Lower lobe of right lung (tissue), 2 donors: Measurements from ENCODE around the gene TSC22D1. TPM values are rescaled to one million over a fixed set of nuclear protein-coding genes. Genes with fewer than 3 reads are reported as not detected.
"Not testable (repeated sequence)": the region's sequence is repeated elsewhere in the genome, so short reads cannot be mapped to it uniquely, and the experiment has no call there.

Experiments used
- ATAC-seq, 2 donors: fragments of 200-7000 bp; cut with Tn5 transposase; one replicate each; pipeline ENCODE4 v1.9.1; 2020 to 2022; ENCODE audit warnings: mild to moderate bottlenecking in 2 of 2, moderate library complexity in 2 of 2
- DNase-seq: peaks from one replicate; pipeline ENCODE4 v3.0.0-alpha.2; 2020
- H3K27ac ChIP-seq: fragments of 200-600 bp; one replicate; pipeline ENCODE4 v1.8.0; 2022
- H3K27me3 ChIP-seq: fragments of 200-600 bp; one replicate; pipeline ENCODE4 v1.8.0; 2022; ENCODE audit warnings: low read depth
- H3K36me3 ChIP-seq: fragments of 200-600 bp; one replicate; pipeline ENCODE4 v1.8.0; 2022; ENCODE audit warnings: mild to moderate bottlenecking
- H3K4me1 ChIP-seq: fragments of 200-600 bp; one replicate; pipeline ENCODE4 v1.8.0; 2022
- H3K4me3 ChIP-seq: fragments of 200-600 bp; one replicate; pipeline ENCODE4 v1.8.0; 2022; ENCODE audit warnings: mild to moderate bottlenecking
- H3K9me3 ChIP-seq: fragments of 200-600 bp; one replicate; pipeline ENCODE4 v1.8.0; 2022
- intact Hi-C: fragments of 100-400 bp; cut with DNase I; formaldehyde crosslinking; loops from one replicate; pipeline ENCODE4 v1.11.0; 2022
- total RNA-seq: library from RNA; stranded (reverse); fragmentation: NEBNext Ultra II Directional; extraction: Animal tissue kit (Norgen Biotek cat#: 25700); gene quantifications from one replicate; pipeline ENCODE4 v1.2.1, GENCODE V29; 2021
- TF ChIP-seq, protein P1 (sequence below): fragments of 200-600 bp; IDR thresholded peaks from one replicate; pipeline ENCODE4 v1.8.0; 2022; ENCODE audit warnings: antibody characterized with exemption, mild to moderate bottlenecking
- donor health status: DM: no; HTN: yes; CAD: no; lungs with severe emphysema.

The TSC22D1 gene
- total RNA-seq, 1 donor from 2014 or later = 163 TPM

DNA sequence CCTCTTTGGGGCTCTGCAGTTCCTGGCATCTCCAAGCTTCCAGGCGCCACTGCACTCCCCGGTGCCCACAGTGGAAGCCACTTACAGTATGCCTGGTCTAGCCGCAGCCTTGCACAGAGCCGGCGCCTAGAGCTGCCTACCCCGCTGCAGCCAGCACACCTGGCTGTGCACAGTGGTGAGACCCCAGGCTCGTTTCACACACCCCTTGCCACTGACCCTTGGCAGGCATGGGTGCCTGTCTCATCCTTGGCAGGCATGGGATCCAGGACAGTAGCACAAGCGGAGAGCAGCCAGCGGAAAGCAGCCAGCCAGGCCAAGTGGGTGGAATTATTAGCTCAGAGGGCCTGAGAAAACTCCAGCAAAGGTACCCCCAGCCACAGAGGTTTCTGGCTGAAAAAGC lies 116.5 kb downstream of the TSC22D1 start:
- Histone ChIP-seq H3K4me3 (no peak overlapping the region), H3K4me1 (peaks cover 8% of the 10 kb centered on the region), H3K27me3 (no peaks in the 10 kb centered on the region), H3K27ac (no peak overlapping the region), H3K36me3 (no peaks in the 10 kb centered on the region), H3K9me3 (no peaks in the 10 kb centered on the region)
- intact Hi-C loops = loop anchor here (10.0 kb wide), 1 partner anchor 555 kb away; no protein-coding TSS in a partner anchor
- ATAC-seq (no peak), DNase-seq (no peak)
- TF ChIP-seq, protein P1, sequence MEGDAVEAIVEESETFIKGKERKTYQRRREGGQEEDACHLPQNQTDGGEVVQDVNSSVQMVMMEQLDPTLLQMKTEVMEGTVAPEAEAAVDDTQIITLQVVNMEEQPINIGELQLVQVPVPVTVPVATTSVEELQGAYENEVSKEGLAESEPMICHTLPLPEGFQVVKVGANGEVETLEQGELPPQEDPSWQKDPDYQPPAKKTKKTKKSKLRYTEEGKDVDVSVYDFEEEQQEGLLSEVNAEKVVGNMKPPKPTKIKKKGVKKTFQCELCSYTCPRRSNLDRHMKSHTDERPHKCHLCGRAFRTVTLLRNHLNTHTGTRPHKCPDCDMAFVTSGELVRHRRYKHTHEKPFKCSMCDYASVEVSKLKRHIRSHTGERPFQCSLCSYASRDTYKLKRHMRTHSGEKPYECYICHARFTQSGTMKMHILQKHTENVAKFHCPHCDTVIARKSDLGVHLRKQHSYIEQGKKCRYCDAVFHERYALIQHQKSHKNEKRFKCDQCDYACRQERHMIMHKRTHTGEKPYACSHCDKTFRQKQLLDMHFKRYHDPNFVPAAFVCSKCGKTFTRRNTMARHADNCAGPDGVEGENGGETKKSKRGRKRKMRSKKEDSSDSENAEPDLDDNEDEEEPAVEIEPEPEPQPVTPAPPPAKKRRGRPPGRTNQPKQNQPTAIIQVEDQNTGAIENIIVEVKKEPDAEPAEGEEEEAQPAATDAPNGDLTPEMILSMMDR = no peak

DNA sequence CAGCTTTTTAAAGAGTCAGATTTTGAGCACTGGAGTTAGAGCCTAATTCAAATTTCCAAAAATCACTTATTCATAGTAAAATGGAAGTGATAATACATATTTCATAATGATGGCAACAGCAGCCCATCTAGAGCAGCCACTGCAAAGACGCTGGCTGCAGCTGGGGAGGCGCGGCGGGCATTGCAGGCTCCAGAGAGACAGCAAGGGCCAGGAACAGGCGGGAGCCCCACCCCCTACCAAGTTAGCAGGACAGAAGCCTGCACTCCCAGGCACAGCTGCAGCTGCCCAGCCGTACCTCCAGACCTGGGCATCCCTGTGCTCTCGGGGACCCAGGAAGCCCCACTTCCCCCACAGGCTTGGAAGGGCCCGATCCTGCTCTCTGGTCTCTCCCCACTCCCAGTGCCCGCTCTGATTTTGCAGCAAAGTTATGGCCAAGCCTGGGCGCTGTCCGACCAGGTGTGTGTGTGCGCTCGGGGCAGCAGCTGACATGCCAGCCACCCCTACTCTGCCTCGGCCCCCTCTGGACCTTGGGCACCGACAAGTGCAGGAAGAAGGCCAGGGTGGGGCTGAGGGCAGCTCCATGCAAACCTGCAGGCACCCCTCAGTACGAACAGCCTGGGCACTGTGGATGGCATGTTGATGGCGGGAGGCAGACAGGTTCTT lies 117.7 kb downstream of the TSC22D1 start:
- Histone ChIP-seq H3K27me3 (no peaks in the 10 kb centered on the region), H3K4me1 (peaks cover 8% of the 10 kb centered on the region), H3K27ac (no peak overlapping the region), H3K36me3 (no peaks in the 10 kb centered on the region), H3K4me3 (no peak overlapping the region), H3K9me3 (no peaks in the 10 kb centered on the region)
- DNase-seq = no peak
- intact Hi-C loops = no loop called here
- TF ChIP-seq, protein P1 = no peak
- peak in 1 of 2 donors; percentile 42 for ATAC-seq

DNA sequence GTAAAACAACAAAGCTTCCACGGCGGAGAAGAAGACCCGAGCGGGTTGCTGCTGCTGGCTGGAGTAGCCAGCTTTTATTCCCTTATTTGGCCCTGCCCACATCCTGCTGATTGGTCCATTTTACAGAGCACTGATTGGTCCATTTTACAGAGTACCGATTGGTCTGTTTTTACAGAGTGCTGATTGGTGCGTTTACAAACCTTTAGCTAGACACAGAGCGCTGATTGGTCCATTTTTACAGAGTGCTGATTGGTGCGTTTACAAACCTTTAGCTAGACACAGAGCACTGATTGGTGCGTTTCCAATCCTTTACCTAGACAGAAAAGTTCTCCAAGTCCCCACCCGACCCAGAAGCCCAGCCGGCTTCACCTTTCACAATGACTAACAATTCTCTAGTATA lies 119.9 kb downstream of the TSC22D1 start:
- ATAC-seq, H3K36me3 ChIP-seq, H3K4me3 ChIP-seq, H3K9me3 ChIP-seq, DNase-seq, H3K27ac ChIP-seq, H3K27me3 ChIP-seq, intact Hi-C loops, H3K4me1 ChIP-seq: not testable (repeated sequence)

DNA sequence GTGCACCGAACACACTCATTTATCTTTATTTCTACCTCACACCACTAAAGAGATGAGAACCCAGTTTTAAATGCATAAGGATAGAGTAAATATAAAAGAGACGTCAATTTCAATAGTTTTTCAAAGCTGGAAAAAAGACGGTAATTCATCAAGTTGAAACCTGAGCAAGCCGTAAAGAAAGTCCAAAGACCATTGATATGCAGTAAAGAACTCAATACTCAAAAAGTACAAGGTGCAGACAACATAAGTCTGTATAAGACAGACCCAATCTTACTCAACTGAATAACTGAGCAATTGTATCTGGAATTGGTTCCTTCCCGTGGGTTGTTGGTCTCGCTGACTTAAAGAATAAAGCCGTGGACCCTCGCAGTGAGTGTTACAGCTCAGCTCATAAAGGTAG lies 120.4 kb downstream of the TSC22D1 start:
- ATAC-seq (no peak), DNase-seq (no peak)
- no peak overlapping the region for H3K4me3 ChIP-seq
- H3K9me3 ChIP-seq = no peaks in the 10 kb centered on the region
- no peaks in the 10 kb centered on the region for H3K27me3 ChIP-seq
- no peaks in the 10 kb centered on the region for H3K36me3 ChIP-seq
- H3K27ac ChIP-seq = no peak overlapping the region
- TF ChIP-seq, protein P1 = no peak
- H3K4me1 ChIP-seq = peaks cover 8% of the 10 kb centered on the region
- intact Hi-C loops = no loop called here

DNA sequence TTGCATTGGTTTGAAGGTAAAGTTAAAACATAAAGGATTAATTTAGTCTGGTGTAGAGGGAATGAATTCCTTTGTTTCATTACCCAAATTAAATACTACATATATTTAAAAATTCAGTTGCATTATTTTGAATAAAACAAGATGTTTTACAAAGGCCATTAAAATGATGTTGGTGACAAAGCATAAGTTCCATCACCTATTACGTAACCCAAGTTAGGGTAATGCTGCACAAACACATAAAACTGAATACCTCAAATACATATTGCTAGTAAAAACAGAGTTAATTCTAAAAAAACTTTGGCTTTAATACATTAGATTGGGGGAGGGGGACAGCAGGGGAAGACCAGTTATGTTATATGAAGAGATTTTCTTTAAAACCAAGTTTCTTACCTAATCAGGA lies 122.2 kb downstream of the TSC22D1 start:
- intact Hi-C loops = no loop called here
- TF ChIP-seq, protein P1 = no peak
- ATAC-seq (no peak), DNase-seq (no peak)
- Histone ChIP-seq H3K27ac (no peak overlapping the region), H3K4me3 (no peak overlapping the region), H3K4me1 (peaks cover 8% of the 10 kb centered on the region), H3K27me3 (no peaks in the 10 kb centered on the region), H3K9me3 (no peaks in the 10 kb centered on the region), H3K36me3 (no peaks in the 10 kb centered on the region)

DNA sequence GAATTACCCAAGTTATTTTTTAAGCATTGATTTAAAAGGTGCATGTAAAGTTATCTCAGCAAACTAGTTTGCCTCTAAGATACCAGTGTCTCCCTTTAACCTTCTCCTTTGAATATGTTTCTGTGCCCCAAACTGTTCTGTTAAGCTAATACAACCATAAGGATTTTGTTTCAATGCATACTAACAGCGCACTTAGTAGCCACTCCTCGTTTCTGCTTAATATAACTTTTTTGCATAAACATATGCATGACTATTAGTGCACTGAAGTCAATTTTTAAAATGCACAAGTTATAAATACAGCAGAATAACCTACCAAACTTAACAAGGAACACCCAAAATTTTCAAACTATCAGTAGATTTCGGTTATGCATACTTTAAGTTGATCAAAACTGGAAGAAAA lies 123.1 kb downstream of the TSC22D1 start:
- Histone ChIP-seq H3K4me1 (peaks cover 8% of the 10 kb centered on the region), H3K27ac (no peak overlapping the region), H3K36me3 (no peaks in the 10 kb centered on the region), H3K27me3 (no peaks in the 10 kb centered on the region), H3K9me3 (no peaks in the 10 kb centered on the region), H3K4me3 (no peak overlapping the region)
- DNase-seq (no peak), ATAC-seq (no peak)
- intact Hi-C loops = no loop called here
- TF ChIP-seq, protein P1 = no peak
